Choroid plexus epithelial cell (primary cell): ENCODE measurements around the gene POU5F1.
A peak's percentile ranks its signal among the peaks of the same experiment; 100 is the strongest.

Experiments
- DNase-seq: peaks from one replicate; pipeline ENCODE4 v3.0.0-alpha.2; 2010; ENCODE audit warnings: low read depth
- H3K4me3 ChIP-seq: 2 replicates; pipeline ENCODE4 v1.5.1; 2011; ENCODE audit warnings: low read depth, mild to moderate bottlenecking, control low read depth, low read length, moderate library complexity
- TF ChIP-seq, protein P1 (sequence below): conservative IDR thresholded peaks from 2 replicates; pipeline ENCODE4 v1.5.1; 2011; ENCODE audit warnings: low read depth, mild to moderate bottlenecking, control low read depth, inconsistent platforms, low read length, moderate library complexity

Gene POU5F1

DNA sequence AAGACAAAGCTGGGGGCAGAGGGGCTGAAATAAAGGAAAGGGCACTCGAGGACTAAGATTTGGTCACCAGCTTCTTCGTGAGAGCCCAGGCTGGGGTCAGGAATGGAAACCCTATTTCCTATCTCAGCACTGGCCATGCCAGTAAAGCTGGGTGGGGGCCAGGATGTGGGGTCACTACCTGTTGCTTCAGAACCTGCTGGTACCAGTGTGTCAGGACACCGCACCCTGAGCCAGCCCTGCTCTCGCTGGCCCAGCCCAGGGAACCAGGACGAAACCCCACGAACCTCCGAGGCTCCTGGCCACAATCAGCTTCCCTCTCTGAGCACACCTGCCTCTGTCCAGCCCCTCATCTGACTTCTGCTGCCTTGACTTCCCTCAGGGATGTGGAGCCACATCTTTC is 52.3 kb downstream of the POU5F1 start:
- DNase-seq = no peak
- TF ChIP-seq, protein P1, sequence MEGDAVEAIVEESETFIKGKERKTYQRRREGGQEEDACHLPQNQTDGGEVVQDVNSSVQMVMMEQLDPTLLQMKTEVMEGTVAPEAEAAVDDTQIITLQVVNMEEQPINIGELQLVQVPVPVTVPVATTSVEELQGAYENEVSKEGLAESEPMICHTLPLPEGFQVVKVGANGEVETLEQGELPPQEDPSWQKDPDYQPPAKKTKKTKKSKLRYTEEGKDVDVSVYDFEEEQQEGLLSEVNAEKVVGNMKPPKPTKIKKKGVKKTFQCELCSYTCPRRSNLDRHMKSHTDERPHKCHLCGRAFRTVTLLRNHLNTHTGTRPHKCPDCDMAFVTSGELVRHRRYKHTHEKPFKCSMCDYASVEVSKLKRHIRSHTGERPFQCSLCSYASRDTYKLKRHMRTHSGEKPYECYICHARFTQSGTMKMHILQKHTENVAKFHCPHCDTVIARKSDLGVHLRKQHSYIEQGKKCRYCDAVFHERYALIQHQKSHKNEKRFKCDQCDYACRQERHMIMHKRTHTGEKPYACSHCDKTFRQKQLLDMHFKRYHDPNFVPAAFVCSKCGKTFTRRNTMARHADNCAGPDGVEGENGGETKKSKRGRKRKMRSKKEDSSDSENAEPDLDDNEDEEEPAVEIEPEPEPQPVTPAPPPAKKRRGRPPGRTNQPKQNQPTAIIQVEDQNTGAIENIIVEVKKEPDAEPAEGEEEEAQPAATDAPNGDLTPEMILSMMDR = no peak
- H3K4me3 ChIP-seq = no peak overlapping the region

DNA sequence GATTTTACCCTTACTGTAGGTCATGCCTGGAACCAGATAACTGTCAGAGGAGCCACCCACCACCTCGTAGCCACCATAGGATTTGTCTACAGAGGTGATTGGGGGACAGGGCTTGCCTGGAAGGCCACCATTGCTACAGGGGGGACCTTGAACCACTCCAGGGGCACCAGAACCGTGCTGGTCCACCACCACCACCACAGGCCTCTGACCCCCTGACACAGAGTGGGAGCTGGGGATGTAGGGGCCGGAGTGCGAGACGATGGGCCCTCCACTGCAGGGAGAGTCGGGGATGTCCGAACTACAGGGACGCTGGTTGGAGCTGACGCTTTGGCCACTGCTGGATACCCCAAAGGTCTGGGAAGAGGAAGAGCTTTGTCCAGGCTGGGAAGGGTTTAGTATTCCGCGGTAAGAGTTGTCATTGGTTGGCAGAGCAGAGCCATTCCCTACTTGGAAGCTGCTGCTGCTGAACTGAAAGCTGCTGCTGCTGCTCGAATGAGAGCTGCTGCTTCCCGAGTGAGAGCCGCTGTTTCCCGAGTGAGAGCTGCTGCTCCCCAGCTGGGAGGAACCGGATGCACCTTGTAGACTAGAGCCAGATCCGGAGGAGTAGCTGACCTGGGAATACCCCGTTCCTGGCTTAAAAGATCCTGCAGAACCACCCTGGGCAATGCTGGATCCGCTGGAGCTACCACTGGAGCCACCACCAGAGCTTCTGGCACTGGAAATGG is 53.7 kb downstream of the POU5F1 start:
- TF ChIP-seq, protein P1 = no peak
- DNase-seq = peak; percentile 36
- peak overlapping the region; percentile 21 for H3K4me3 ChIP-seq

DNA sequence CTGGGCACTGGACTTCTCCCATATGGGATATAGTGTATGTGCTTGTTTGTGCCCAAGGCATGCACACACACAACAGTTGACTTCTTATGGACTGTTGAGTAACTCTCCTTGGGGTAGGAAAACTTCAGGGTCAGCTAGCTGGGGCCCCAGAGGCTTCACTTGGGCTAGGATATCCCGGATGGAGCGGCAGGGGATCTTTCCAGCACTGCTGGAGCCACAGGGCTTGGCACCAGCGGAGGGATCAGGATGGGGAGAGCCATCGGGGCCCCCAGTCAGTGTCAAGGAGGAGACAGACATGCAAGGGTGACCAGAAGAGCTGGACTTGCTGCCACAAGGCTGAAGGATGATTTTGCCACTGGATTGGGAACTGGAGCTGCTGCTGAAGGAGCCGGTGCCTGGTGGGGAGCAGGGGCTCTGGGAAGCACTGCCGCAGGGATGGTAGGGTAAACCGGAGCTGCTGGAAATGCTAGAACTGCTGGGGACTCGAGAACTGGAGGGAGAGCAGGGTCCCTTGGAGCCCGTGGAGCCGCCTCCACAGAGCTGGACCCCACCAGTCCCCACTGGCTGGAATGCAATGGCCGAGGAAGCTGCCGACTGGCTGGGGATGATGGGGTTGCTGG is 54.4 kb downstream of the POU5F1 start:
- H3K4me3 ChIP-seq = no peak overlapping the region
- TF ChIP-seq, protein P1 = no peak
- no peak for DNase-seq

DNA sequence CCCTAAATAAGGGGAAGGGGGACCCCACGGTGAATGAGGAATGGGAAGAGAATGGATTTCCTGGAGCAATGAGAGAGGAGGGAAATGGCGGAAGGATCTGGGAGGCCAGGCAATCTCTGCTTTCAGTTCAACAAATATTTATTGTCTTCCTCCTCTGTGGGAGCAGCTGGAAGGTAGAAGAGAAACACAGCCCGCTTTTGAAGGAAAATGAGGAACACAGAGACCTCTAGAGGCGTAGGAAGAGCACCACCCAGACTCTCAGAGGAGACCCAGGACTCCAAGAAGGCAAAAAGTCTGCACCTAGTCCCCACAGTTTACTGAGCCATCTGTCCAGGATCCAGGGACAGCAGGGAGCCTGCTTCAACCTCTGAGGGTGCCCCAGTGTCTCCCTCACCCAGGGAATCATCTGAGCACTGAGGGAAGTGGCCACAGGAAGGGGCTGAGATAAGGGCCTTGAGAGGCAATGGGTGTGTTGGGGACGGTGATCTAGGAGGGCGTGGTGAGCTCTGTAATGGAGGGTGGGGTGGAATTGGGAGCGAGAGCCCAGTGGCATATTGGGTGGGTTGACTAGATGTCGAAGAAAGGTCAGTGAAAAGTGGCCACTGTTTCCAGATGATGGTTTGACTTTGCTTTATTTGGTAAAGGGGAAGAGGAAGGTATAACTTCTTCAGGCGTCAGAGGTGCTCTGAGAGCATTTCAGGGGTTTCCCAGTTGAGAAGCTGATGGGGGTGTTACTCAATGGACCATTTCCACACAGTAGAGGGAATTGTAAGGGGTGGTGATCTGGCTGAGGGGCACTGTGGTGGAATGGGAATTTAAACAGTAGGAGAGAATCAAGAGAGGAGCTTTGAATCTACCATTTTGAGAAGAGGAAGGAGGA is 55.3 kb downstream of the POU5F1 start:
- TF ChIP-seq, protein P1 = peak; percentile 24
- H3K4me3 ChIP-seq = no peak overlapping the region
- DNase-seq = peak; percentile 47

DNA sequence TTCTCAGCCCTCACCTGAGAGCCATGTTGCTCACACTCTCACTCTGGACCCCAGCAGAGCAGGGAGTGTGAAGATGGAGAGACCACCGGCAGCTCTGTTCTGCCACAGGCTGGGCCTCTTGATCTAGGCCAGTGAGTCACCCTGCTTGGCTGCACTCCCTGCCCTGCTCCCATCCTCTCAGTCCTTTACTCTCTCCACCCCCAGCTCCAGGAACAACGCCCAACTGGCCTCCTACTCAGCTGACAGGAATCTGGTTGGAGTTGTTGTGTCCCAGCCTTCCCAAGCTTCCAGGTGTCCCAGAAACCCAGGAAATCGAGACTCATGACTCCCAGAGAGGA is 56.0 kb downstream of the POU5F1 start, which contains the start of gene PSORS1C1:
PSORS1C1 (plus strand) TSS at position 260 of the 338 bp plus-strand sequence. CDS start 14,833 bp downstream, outside the sequence.
- DNase-seq = peak; percentile 89
- TF ChIP-seq, protein P1 = no peak
- peak within 1 kb of the TSS; percentile 22 for H3K4me3 ChIP-seq
